IMR-90 (cell line): ENCODE results near the gene PASD1. TPM values are rescaled to one million over a fixed set of nuclear protein-coding genes. Genes with fewer than 3 reads are reported as not detected.

Experiments
- ATAC-seq: fragments of 200-7000 bp; cut with Tn5 transposase; 2 replicates; pipeline ENCODE4 v1.9.1; 2020; ENCODE audit warnings: low read depth, mild to moderate bottlenecking, moderate library complexity
- BruUV-seq: library from RNA; stranded (reverse); fragments of 400-500 nt; replicated peaks from 2 replicates; lab custom pipeline; 2021; lab: Mats Ljungman, UMichigan
- CTCF ChIA-PET: fragments of 300-600 bp; formaldehyde crosslinking; extraction: SDS; loops from one replicate; lab custom pipeline; 2021; ENCODE audit warnings: antibody characterized with exemption; lab: Yijun Ruan, JAX
- POLR2A ChIA-PET: fragments of 300-600 bp; sonication (Branson Sonifier 250); formaldehyde crosslinking; loops from one replicate; lab custom pipeline; 2022; ENCODE audit warnings: antibody characterized with exemption; ENCODE audit not compliant: unreplicated experiment; lab: Charles Lee
- DNase-seq: peaks from one replicate; pipeline ENCODE4 v3.0.0; 2013
- H2AFZ ChIP-seq: replicated peaks from 2 replicates; pipeline ENCODE3; 2013; ENCODE audit warnings: low read length, mild to moderate bottlenecking; ENCODE audit not compliant: poor library complexity
- H2AK5ac ChIP-seq: 2 replicates; pipeline ENCODE4 v1.6.1; 2013; ENCODE audit warnings: low read depth, low read length, inconsistent platforms
- H2AK9ac ChIP-seq: replicated peaks from 2 replicates; pipeline ENCODE3; 2013; ENCODE audit warnings: mild to moderate bottlenecking, low read depth, low read length, moderate library complexity; ENCODE audit not compliant: poor library complexity
- H2BK120ac ChIP-seq: 2 replicates; pipeline ENCODE4 v1.6.1; 2013; ENCODE audit warnings: low read depth, low read length, inconsistent platforms
- H2BK15ac ChIP-seq: 3 replicates; pipeline ENCODE4 v1.6.1; 2013; ENCODE audit warnings: low read depth, low read length, inconsistent platforms
- H2BK20ac ChIP-seq: 2 replicates; pipeline ENCODE4 v1.6.1; 2013; ENCODE audit warnings: low read depth, mild to moderate bottlenecking, inconsistent platforms, low read length, moderate library complexity
- H2BK5ac ChIP-seq: 2 replicates; pipeline ENCODE4 v1.6.1; 2013; ENCODE audit warnings: mild to moderate bottlenecking, low read depth, low read length, inconsistent platforms; ENCODE audit not compliant: poor library complexity, severe bottlenecking
- H3K14ac ChIP-seq: replicated peaks from 2 replicates; pipeline ENCODE4 v1.6.1; 2013; ENCODE audit warnings: low read depth, low read length, inconsistent platforms
- H3K18ac ChIP-seq: 2 replicates; pipeline ENCODE4 v1.6.1; 2013; ENCODE audit warnings: low read depth, low read length, control low read depth
- H3K23ac ChIP-seq: 2 replicates; pipeline ENCODE4 v1.6.1; 2013; ENCODE audit warnings: low read depth, low read length, inconsistent platforms
- H3K27ac ChIP-seq: 2 replicates; pipeline ENCODE4 v1.5.1; 2013; ENCODE audit warnings: mild to moderate bottlenecking, control low read depth, low read length; ENCODE audit not compliant: insufficient read depth
- H3K27me3 ChIP-seq: 2 replicates; pipeline ENCODE4 v1.6.1; 2013; ENCODE audit warnings: low read length; ENCODE audit not compliant: control insufficient read depth, insufficient read depth
- H3K36me3 ChIP-seq: 2 replicates; pipeline ENCODE4 v1.6.1; 2013; ENCODE audit warnings: low read length, mixed read lengths; ENCODE audit not compliant: control insufficient read depth, insufficient read depth
- H3K4ac ChIP-seq: 2 replicates; pipeline ENCODE4 v1.6.1; 2013; ENCODE audit warnings: low read depth, low read length, inconsistent platforms
- H3K4me1 ChIP-seq: 2 replicates; pipeline ENCODE4 v1.6.1; 2013; ENCODE audit warnings: low read length, mixed read lengths; ENCODE audit not compliant: control insufficient read depth, insufficient read depth
- H3K4me2 ChIP-seq: 2 replicates; pipeline ENCODE4 v1.6.1; 2013; ENCODE audit warnings: low read depth, mild to moderate bottlenecking, control low read depth, low read length, moderate library complexity
- H3K4me3 ChIP-seq: 2 replicates; pipeline ENCODE4 v1.5.1; 2013; ENCODE audit warnings: low read depth, mild to moderate bottlenecking, control low read depth, low read length, moderate library complexity; ENCODE audit not compliant: insufficient read depth
- H3K56ac ChIP-seq: 2 replicates; pipeline ENCODE4 v1.6.1; 2013; ENCODE audit warnings: low read length, inconsistent platforms; ENCODE audit not compliant: insufficient read depth; ENCODE audit errors: extremely low read depth
- H3K79me1 ChIP-seq, 2 experiments: 2 replicates each; pipeline ENCODE4 v1.6.1; 2013; ENCODE audit warnings: low read length in 2 of 2, inconsistent platforms in 1 of 2, low read depth in 1 of 2
- H3K9ac ChIP-seq: 2 replicates; pipeline ENCODE4 v1.6.1; 2013; ENCODE audit warnings: low read depth, low read length, control low read depth
- H3K9me1 ChIP-seq: 2 replicates; pipeline ENCODE4 v1.6.1; 2013; ENCODE audit warnings: low read length, inconsistent platforms; ENCODE audit not compliant: insufficient read depth
- H3K9me3 ChIP-seq: 2 replicates; pipeline ENCODE4 v1.6.1; 2013; ENCODE audit warnings: low read length; ENCODE audit not compliant: control insufficient read depth, insufficient read depth
- H4K20me1 ChIP-seq: 2 replicates; pipeline ENCODE4 v1.6.1; 2013; ENCODE audit warnings: low read length, inconsistent platforms; ENCODE audit not compliant: insufficient read depth
- H4K5ac ChIP-seq: 2 replicates; pipeline ENCODE4 v1.6.1; 2013; ENCODE audit warnings: mild to moderate bottlenecking, low read depth, low read length, control low read depth
- H4K8ac ChIP-seq, 2 experiments: 2 replicates each; pipeline ENCODE4 v1.6.1; 2013; ENCODE audit warnings: low read depth in 2 of 2, low read length in 2 of 2, control low read depth in 1 of 2, inconsistent platforms in 1 of 2
- H4K91ac ChIP-seq: 2 replicates; pipeline ENCODE4 v1.6.1; 2013; ENCODE audit warnings: low read depth, low read length, inconsistent platforms; ENCODE audit not compliant: insufficient read depth
- CEBPB ChIP-seq: IDR thresholded peaks from 2 replicates; pipeline ENCODE4 v1.6.1; 2012; ENCODE audit warnings: low read depth, low read length, improper control_type of control experiment
- FOS ChIP-seq: fragments of 150-350 bp; IDR thresholded peaks from 2 replicates; pipeline ENCODE4 v1.6.1; 2016; ENCODE audit warnings: low read depth, low read length
- POLR2A ChIP-seq: IDR thresholded peaks from 2 replicates; pipeline ENCODE4 v1.6.1; 2012; ENCODE audit warnings: mild to moderate bottlenecking, low read depth, low read length
- USF2 ChIP-seq: fragments of 150-350 bp; IDR thresholded peaks from 2 replicates; pipeline ENCODE4 v1.6.1; 2017; ENCODE audit warnings: mild to moderate bottlenecking, antibody characterized with exemption, low read length, low read depth
- WGBS, 2 experiments: methylation state at CpG; one replicate each; pipeline versions ENCODE4 v1.1.5 to v1.1.7; 2013; ENCODE audit warnings: missing lambda C conversion rate in 2 of 2; ENCODE audit not compliant: insufficient read length in 1 of 2; ENCODE audit errors: extremely low coverage in 2 of 2; 5-methylcytosine and 5-hydroxymethylcytosine counted together
- dilution Hi-C: fragments of 300-500 bp; cut with HindIII; formaldehyde crosslinking; loops from one replicate; pipeline ENCODE4 v1.14.3; 2018; ENCODE audit warnings: low sequenced_read_pairs; ENCODE audit not compliant: unreplicated experiment
- in situ Hi-C: fragments of 300-500 bp; cut with MboI; formaldehyde crosslinking; loops from 3 replicates; pipeline ENCODE4 v1.14.3; 2019; ENCODE audit warnings: low sequenced_read_pairs, inconsistent platforms, mixed read lengths
- intact Hi-C: fragments of 100-400 bp; cut with micrococcal nuclease; formaldehyde crosslinking; loops from 2 replicates; pipeline ENCODE4 v1.10.0; 2022
- polyA plus RNA-seq, 3 experiments: library from polyadenylated mRNA; depleted of rRNA; stranded (reverse); fragments of >200 nt; gene quantifications; 2 replicates each; pipeline ENCODE4 v1.2.3, GENCODE V29; 2012; ENCODE audit warnings: low replicate concordance in 1 of 3
- total RNA-seq: library from RNA; depleted of rRNA; stranded (reverse); fragments of >200 nt; gene quantifications from 2 replicates; pipeline ENCODE4 v1.2.3, GENCODE V29; 2012

Gene PASD1
- total and polyA plus RNA-seq, 2 of the 4 experiments (the other 2 are of a cell fraction), result not detected

- Histone ChIP-seq H3K23ac (no peak overlapping the region), H3K9me3 (peaks cover 3% of the 10 kb centered on the region; the same call in 1 of the 2 replicates), H4K8ac (no peak overlapping the region), H3K56ac (no peak overlapping the region), H3K27ac (no peak overlapping the region), H3K14ac (no peak overlapping the region), H3K9ac (no peak overlapping the region), H2AK9ac (no peak overlapping the region), H2BK120ac (no peak overlapping the region), H3K4ac (no peak overlapping the region), H3K9me1 (no peaks in the 10 kb centered on the region), H2BK5ac (no peak overlapping the region), H4K20me1 (no peaks in the 10 kb centered on the region), H4K91ac (no peak overlapping the region), H3K4me3 (no peak overlapping the region), H4K5ac (no peak overlapping the region), H2BK15ac (no peak overlapping the region), H2BK20ac (no peak overlapping the region), H3K79me1 (no peaks in the 10 kb centered on the region), H3K27me3 (no peaks in the 10 kb centered on the region; the same call in 1 of the 2 replicates), H2AK5ac (no peak overlapping the region), H3K4me2 (no peak overlapping the region), H3K36me3 (no peaks in the 10 kb centered on the region), H3K18ac (no peak overlapping the region), H3K4me1 (no peaks in the 10 kb centered on the region), H2AFZ (no peak overlapping the region)
- ATAC-seq (no peak), DNase-seq (no peak)
- TF ChIP-seq POLR2A (no peak), CEBPB (no peak), FOS (no peak), USF2 (no peak)
- 67% methylated on average over 5 of the region's 7 CpGs; no CpG with 5 or more reads in 1 of the 2 experiments for WGBS, 2 experiments
- no TSS peak for BruUV-seq
- CTCF ChIA-PET, result no interaction called here
- dilution Hi-C loops, result no loop called here
- intact Hi-C loops, result no loop called here
- POLR2A ChIA-PET, result no interaction called here
- in situ Hi-C loops, result no loop called here
Measured at GRCh38 chrX:151708821-151709220, 145.3 kb downstream of the PASD1 start.
